C4-2B (cell line): ENCODE measurements around the gene TYROBP.

Source experiments
- CTCF ChIP-seq: fragments of 450-650 bp; conservative IDR thresholded peaks from 2 replicates; pipeline ENCODE4 v1.5.1; 2017; ENCODE audit warnings: mild to moderate bottlenecking
- ZFX ChIP-seq: fragments of 450-650 bp; IDR thresholded peaks from 2 replicates; pipeline ENCODE4 v1.6.1; 2017

GRCh38 chr19:35887197-35887596 is 20.9 kb downstream of the TYROBP start:
- TF ChIP-seq CTCF = no peak
- TF ChIP-seq ZFX = no peak
